Measurements from ENCODE around the gene HMGB3. TPM values are rescaled to one million over a fixed set of nuclear protein-coding genes. Genes with fewer than 3 reads are reported as not detected.

The HMGB3 gene
- total and polyA plus RNA-seq, 2 experiments from 2014 or later = 140 to 633 TPM

GRCh38 chrX:150972450-150972849 is 10.7 kb upstream of the HMGB3 start:
- no peaks in the 10 kb centered on the region for H3K36me3 Mint-ChIP-seq (ENCODE audit: low read depth)
- no peak overlapping the region for H3K27ac Mint-ChIP-seq
- Histone ChIP-seq H3K9me2 (ENCODE audit: insufficient read depth) (no peaks in the 10 kb centered on the region), H3K4me1 (ENCODE audit: insufficient read depth) (no peaks in the 10 kb centered on the region; the same call in 1 of the 2 replicates), H4K20me1 (replicated peaks; ENCODE audit: insufficient read depth) (no peaks in the 10 kb centered on the region), H3K4me3 (no peak overlapping the region), H3K27ac (ENCODE audit: low read depth) (no peak overlapping the region), H3K36me3 (ENCODE audit: insufficient read depth) (no peaks in the 10 kb centered on the region), H3K4me2 (no peak overlapping the region), H2AFZ (no peak overlapping the region), H3F3A (replicated peaks; ENCODE audit: low read depth) (no peaks in the 10 kb centered on the region), H3K79me2 (replicated peaks; ENCODE audit: insufficient read depth) (no peaks in the 10 kb centered on the region), H3K27me3 (ENCODE audit: insufficient read depth) (no peaks in the 10 kb centered on the region)
- no peak for ATAC-seq
- peaks cover 2% of the 10 kb centered on the region for H3K27me3 Mint-ChIP-seq (ENCODE audit: insufficient read depth, low read depth, poor library complexity)
- H3K9me3 Mint-ChIP-seq = no peaks in the 10 kb centered on the region; the same call in 2 of the 3 replicates
- H3K4me1 Mint-ChIP-seq = peaks cover 8% of the 10 kb centered on the region
- no peak for DNase-seq (ENCODE audit: low spot score)
- H3K4me3 Mint-ChIP-seq = no peak overlapping the region
- TF ChIP-seq POLR2AphosphoS5 (IDR thresholded peaks at IDR 0.05; ENCODE audit: low read depth) (no peak), ZNF114 (CRISPR knock-in tag; IDR thresholded peaks at IDR 0.05) (no peak), CREB1 (CRISPR knock-in tag; IDR thresholded peaks at IDR 0.05; ENCODE audit: low read depth) (no peak), STAT1 (IDR thresholded peaks at IDR 0.05; ENCODE audit: unreplicated experiment) (no peak), JUNB (IDR thresholded peaks at IDR 0.05; ENCODE audit: unreplicated experiment) (no peak), CTCF (conservative IDR thresholded peaks at IDR 0.05; ENCODE audit: low read depth in 2 of 2) (no peak), ETS1 (IDR thresholded peaks at IDR 0.05) (no peak), REST (IDR thresholded peaks at IDR 0.05; ENCODE audit: unreplicated experiment) (no peak), ZNF331 (CRISPR knock-in tag; IDR thresholded peaks at IDR 0.05; ENCODE audit: low read depth) (no peak)

Data from GM23338 (cell line).